GM21723 (cell line): ENCODE measurements around the gene LRIG1.

ENCODE experiments used
- ATAC-seq: cut with Tn5 transposase; IDR thresholded peaks from one replicate; pipeline ENCODE4 v1.9.1; 2021; ENCODE audit warnings: mild to moderate bottlenecking, moderate library complexity; ENCODE audit not compliant: unreplicated experiment

Gene LRIG1

DNA sequence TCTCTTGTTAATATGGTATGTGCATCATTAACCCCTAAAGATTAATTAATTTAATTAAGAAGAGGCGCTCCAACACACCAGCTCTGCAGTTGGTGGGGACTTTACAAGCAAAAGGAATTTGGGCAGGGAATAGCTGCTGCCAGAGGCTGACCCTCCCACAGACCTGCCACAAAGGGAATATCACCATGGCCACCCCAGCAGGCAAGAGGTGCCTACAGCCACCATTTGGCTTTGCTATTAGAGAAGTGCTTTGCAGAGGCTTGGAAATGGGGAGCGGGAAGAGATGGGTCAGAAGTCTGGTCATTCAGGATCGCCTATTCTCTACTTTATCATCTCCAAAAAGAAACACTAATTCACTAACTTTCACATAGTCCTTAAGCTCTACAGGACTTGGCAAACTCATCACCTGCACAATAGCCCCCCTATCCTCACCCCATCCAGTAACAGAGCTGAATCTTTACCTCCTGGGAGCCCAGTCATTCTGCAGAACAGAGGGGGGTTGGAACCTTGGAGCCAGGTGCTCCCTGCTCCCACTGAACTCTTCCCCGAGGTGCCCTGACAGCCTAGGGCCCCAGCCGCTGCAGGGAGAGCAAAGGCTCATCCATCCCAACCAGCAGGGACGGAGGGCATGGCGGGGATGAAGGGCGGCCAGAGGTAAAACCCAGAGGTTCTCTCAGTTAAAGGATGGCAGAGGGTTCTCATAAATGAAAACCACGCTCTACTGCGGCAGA, 29.7 kb downstream of the LRIG1 start:
- ATAC-seq: no peak

GRCh38 chr3:66470285-66470684, 30.5 kb downstream of the LRIG1 start:
- ATAC-seq: no peak

DNA sequence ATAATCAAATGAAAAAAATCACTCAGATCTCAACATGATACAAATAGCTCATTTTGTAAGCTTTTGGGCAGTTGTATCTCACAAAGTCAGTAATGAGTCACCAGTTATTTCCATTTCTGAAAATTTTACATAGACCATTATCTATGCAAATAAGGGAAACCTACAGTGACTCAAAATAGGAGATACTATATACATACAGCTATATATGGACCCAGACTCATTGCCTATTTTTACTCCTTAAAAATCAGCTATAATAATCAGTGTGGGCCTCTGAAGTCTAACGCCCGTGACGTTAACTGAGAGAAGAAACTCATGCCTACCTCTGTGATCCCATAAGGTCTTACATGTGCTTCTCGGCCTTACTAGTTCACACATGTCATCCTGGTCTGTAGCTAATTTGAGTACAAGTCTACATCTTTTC, 31.6 kb downstream of the LRIG1 start:
- peak; percentile 66 for ATAC-seq

- no peak for ATAC-seq
Observed at GRCh38 chr3:66467996-66468735, 32.7 kb downstream of the LRIG1 start.

DNA sequence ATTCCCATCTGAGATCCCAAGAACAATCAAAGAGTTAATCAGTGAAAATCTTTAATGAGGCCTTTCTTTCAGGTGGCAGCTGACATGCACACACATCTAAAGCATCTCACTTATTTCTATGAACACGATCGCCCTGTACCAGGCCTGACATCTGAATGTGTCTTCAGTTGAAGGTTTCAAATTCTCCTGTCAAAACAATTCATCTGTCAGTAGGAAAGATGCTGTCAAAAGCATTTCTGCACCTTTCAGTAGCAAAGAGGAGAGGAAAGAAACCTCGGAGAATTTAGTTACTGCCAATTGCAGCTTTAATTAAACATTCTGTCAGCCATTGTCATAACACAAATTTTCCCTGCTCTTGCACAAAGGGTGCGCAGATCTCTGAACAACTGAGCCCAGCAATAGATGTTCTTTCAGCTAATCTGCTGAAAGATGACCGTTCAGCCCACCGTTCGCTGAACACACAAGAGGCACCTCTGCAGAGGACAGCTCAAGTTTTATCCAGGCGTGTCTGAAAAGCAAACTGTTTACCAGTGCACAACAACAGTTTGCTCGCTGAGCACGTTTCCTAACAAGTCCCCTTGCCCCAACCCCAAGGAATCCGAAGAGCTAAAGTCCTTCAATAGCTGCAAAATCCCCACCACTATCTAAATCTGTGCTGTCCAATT, 34.1 kb downstream of the LRIG1 start:
- ATAC-seq: no peak

- no peak for ATAC-seq
Observed at GRCh38 chr3:66465587-66465986, 35.2 kb downstream of the LRIG1 start.

DNA sequence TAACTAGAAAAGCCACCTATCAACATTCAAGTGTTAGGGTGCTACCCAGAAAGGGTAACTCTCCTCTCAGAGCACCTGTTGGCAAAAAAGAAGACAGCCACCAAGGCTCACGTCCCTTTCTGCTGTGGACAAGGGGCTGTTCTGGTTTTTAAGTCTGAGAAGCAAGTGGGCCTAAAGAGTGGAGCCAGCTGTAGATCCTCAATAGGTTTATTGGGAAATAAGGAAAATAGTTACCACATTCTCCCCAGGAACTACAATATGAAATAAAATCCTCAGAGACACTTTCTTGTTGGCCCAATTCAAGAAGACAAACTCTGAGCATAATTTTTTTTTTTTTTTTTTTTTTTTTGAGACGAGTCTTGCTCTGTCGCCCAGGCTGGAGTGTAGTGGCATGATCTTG, 35.8 kb downstream of the LRIG1 start:
- ATAC-seq: no peak

GRCh38 chr3:66464512-66464894, 36.3 kb downstream of the LRIG1 start:
- ATAC-seq: no peak

DNA sequence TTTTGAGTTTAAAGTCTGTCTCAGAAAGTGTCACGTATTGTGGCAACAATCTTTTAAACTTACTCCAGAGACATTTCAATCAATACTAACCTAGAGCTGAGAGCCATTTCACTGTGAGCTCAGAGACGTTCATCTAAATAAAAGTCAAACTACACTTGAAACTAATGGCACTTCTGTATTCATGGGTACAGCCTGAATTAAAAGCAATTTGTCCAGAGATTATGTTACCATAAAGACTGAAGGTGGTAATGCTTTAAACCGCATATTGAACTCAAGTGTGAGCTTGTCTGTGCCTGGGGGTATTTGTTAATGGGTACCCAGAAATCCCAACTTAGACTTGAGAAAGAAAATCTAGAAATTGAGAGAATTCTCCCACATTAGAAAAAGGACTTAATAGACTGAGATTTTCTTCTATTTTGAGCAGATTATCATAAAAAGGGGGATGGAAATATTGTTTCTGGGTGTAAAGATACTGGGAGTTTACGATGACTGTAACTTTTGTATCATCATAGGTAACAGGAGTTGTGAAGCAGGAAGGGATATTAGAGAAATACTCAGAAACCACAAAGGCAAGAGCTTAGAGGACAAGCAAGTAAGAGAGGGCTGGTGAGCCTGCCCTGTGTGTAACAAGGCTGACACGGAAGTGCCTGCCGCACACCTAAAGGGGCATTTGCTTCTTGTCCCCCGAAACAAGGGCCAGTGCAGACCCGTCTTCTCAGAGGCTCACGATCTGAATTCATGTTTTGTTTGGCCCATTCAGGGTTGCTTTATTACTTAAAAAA, 36.9 kb downstream of the LRIG1 start:
- ATAC-seq: no peak

GRCh38 chr3:66463054-66463631, 37.7 kb downstream of the LRIG1 start:
- no peak for ATAC-seq

DNA sequence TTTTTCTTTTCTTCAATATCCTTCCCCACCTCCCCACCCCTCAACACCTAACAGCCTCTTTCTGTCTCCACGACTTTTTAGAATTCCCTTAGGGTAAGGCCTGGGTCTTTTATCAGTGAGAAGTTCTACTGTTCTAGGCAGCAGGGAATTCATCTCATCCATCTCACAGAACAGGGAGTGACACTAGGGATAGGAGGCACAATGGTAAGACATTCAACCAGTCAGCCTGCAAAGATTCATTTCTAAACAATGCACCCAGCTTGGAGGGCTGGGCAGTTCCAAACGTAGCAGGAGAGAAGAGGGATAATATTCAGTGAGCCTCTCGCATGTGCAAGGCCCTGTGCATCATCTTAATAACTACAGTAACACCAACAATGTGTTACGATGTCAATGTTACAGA, 43.6 kb downstream of the LRIG1 start:
- ATAC-seq: no peak

DNA sequence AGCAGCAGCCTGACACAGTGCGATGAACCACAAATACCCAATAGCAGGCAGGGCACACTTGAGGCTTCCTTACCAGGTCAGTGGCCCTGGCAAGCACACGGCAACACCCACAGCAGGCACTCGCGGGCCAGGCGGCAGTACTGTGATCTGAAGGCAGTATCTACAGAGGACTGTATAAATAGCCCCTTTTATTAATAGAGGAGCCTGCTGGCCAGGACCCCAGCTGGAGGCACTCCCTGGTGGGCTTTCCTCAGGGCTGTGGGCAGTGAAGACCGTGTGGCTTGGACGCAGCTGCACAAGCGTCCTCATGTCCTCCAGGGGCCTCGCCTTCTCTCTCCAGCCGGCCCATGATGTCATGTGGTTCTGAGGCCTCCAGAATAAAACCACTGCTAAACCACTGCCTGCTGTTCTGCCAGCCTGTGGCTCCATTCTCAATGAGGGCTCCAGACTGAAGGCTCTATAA, 44.1 kb downstream of the LRIG1 start:
- ATAC-seq: no peak

- no peak for ATAC-seq
Observed at GRCh38 chr3:66454464-66454859, 46.4 kb downstream of the LRIG1 start.

DNA sequence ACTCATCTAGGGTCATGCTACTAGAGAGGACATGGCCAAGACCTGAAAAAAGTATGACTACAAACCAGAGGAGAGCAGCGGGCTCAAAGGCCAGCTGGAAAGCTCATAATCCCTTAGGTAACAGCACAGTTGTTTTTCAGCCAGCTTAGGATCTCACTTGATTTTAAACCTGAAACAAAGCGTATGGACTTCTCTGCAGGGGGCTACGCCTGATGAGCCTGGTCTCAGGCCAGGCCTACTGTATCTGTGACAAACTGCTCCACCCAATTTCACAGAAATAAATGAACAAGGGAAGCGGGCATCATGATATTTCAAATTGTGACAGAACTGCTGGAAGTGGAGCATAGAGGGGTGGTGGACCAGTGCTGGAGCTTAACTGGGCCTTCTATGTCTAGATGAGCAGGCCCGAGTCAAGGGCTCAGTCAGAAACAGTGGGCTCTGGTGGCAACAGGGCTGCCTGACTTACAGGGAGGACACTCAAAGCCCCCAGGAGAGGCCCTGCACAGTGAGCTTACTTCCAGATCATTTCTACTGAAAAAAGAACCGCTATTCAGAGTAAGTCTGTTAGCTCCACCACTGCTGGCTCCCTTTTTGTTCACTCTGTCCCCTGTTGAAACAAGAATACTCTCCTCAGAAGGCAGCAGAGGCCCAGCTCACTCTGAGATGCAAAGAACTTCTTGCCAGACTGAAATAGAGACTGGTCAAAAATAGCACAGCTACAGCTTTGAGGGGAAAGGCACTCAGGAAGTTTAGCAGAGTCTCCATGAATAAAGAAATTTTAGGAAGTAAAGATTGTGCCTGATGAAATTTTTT, 47.0 kb downstream of the LRIG1 start:
- no peak for ATAC-seq

DNA sequence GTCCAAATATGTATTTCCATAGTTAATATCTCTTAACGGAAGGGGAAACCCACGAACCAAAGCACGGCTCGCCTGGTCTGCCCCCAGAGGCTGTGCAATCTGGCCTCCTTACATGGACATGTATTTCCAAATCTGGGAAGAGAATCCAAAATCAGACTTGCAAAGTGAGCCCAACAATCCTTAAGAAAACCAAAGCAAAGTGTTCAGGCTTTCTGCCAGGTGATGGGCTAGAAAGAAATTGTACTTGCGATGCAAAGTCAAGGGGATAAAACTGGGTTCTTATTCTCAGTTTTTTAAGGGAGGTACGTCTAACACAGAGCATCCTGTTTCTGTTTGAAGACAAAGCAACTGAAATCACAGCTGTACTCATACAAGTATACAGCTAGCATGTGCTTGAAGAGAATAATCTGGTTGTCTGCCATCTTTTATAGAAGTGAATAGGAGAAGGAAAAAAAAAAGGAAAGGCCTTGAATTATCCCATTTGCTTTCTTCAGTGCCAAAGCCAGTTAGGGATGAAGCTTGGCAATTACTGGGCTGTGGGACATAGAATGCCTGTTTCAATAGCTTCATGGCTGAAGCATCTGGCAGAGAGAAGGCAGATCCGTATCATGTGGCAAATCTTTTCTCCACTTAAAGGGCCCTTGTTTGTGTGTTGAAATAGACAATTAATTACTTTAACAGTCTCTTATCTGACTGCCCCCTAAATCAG, 48.4 kb downstream of the LRIG1 start:
- no peak for ATAC-seq

GRCh38 chr3:66451766-66452165, 49.1 kb downstream of the LRIG1 start:
- ATAC-seq: no peak

GRCh38 chr3:66450390-66451022, 50.3 kb downstream of the LRIG1 start:
- no peak for ATAC-seq

GRCh38 chr3:66449411-66449974, 51.3 kb downstream of the LRIG1 start:
- peak; percentile 92 for ATAC-seq
